Pons (tissue), 1 donor: ENCODE results near the gene THNSL1.

Source experiments
- DNase-seq: peaks from one replicate; pipeline ENCODE4 v3.0.0-alpha.2; 2016; ENCODE audit warnings: low spot score

THNSL1 gene

GRCh38 chr10:25061125-25061524 lies 44.7 kb downstream of the THNSL1 start:
- no peak for DNase-seq

DNA sequence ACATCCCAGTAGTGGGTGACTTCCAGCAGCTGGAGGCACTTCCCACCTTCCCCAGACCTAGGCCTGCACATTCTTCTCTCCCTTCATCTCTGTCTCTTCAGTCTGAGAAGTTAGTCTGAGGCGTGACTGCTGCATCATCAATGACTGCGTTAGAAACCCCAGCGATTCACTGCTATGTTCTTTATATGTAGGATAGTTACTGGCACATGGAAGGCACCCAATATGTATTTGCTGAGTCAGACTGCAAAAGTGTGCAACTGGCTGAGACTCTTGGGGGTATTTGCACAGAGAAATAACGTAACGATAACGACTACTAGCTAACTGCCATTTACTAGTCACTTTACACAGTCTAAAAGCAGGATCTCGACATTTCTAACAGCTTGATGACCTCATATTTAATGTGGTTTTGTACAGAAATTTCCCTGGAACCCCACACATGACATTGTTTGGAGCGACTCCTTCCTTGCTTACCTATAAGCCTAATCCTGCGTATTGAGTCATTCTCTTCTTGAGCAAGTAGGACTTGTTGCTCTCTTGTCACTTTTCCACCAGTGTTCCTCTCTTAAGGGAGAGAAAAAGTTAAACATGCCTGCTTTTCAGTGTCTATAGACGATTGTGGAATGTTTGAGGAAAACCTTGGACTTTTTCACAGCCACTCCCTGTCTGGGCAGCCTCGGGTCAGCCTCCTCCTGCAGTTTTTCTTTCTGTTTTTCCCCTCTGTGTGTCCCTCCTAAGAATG lies 45.5 kb downstream of the THNSL1 start:
- no peak for DNase-seq

- no peak for DNase-seq
These were observed 46.7 kb downstream of the THNSL1 start for GRCh38 chr10:25063157-25063556.

GRCh38 chr10:25063644-25064043 lies 47.2 kb downstream of the THNSL1 start:
- DNase-seq, result no peak

GRCh38 chr10:25064401-25064800 lies 48.0 kb downstream of the THNSL1 start:
- DNase-seq, result no peak

DNA sequence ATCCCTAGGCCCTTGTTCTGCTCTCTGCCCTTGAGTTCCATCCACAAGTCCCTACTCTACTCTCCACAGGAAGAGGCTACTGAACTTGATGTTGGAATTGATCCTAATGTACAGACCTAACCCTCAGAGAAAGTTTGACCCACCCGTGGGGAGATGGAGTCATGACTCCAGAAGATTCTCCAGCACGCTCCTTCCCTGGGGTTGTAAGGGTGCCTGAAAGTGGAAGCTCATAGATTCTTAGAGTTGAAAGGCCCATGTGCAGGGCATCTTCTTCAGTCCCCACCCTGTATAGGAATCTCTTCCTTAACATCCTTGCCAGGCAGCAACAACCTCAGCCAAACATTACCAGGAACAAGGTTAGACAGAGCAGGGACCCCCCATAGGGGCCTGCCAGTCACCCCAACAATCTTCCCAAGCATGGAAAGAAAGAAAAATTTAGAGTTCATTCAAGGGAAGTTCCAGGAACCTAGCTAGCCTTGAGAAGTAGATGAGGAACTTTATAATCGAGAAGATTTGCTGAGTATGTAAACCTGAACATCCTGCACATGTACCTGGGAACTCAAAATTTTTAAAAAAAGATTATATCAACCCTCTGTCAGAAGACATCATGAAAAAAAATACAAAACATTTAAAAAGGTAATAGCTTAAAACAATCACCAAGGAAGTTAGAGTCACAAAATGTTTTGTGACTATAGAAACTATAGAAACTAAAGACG lies 49.5 kb downstream of the THNSL1 start:
- no peak for DNase-seq

- peak; percentile 89 for DNase-seq
These were observed 52.0 kb downstream of the THNSL1 start for GRCh38 chr10:25068152-25069058.

DNA sequence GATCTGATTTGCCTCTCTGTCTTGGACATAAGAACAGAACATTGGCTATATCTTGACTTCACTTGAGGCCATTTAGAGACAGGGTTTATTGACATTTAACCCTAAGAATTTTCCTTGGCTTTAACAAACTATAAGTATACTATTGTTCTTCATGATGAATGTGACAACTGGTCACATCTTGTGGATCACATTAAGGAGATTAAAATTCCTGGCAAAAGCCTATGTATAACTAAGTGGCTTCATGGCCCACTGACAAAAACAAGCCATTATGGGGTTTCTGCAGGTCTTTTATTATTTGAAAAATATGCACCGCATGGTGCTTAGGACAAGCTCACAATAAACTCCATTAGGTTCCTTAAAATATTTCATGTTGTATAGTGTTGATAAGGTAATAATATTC lies 54.8 kb downstream of the THNSL1 start:
- DNase-seq, result no peak

GRCh38 chr10:25072786-25073185 lies 56.4 kb downstream of the THNSL1 start:
- no peak for DNase-seq

DNA sequence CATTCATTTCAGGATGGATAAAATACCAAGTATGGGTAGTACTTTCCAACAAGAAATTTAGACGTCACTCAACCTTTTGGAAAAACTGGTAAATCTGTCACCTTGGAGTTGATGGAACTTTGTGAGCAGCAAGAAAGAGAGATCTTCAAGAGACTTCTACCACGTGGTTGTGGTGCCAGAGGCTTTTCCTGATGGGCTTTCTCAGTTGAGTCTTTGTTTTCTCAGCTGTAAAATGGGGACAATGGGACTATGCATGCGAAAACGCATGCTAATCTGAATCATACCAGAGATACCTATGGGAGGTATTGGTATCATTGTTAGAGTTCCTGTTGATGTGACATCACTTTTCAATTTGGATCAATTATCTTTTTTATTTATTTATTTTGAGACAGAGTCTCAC lies 59.4 kb downstream of the THNSL1 start:
- DNase-seq, result no peak
